Gastroesophageal sphincter (tissue), 4 donors: ENCODE measurements around the gene BLOC1S6. TPM values are rescaled to one million over a fixed set of nuclear protein-coding genes. Genes with fewer than 3 reads are reported as not detected.

Experiments
- ATAC-seq: fragments of 150-250 bp; one replicate; pipeline ENCODE4 v1.9.1; 2016; ENCODE audit warnings: mild to moderate bottlenecking, moderate library complexity
- H3K27ac ChIP-seq, 4 donors: fragments of 200-600 bp; sonication (generic) in 3 of 4; 1 replicate in 3 of 4; 2 replicates in 1 of 4; pipeline ENCODE4 v1.5.1; 2016 to 2019
- H3K27me3 ChIP-seq: fragments of 200-600 bp; sonication (generic); one replicate; pipeline ENCODE4 v1.5.1; 2019
- H3K36me3 ChIP-seq, 2 donors: fragments of 200-600 bp; sonication (generic); one replicate each; pipeline ENCODE4 v1.5.1; 2019; ENCODE audit warnings: control low read depth in 1 of 2
- H3K4me1 ChIP-seq, 3 donors: fragments of 200-600 bp; sonication (generic); 1 replicate in 2 of 3; 2 replicates in 1 of 3; pipeline ENCODE4 v1.5.1; 2016 to 2019; ENCODE audit warnings: control low read depth in 2 of 3
- H3K4me3 ChIP-seq, 2 donors: fragments of 200-600 bp; sonication (generic); one replicate each; pipeline ENCODE4 v1.5.1; 2019; ENCODE audit warnings: mild to moderate bottlenecking in 1 of 2, moderate library complexity in 1 of 2
- H3K9me3 ChIP-seq, 3 donors: fragments of 200-600 bp; sonication (generic); one replicate each; pipeline ENCODE4 v1.5.1; 2017 to 2019; ENCODE audit warnings: control low read depth in 2 of 3
- CTCF ChIP-seq, 4 experiments: fragments of 200-600 bp in 2 of 4; fragments of 450-650 bp in 2 of 4; sonication (generic) in 1 of 4; IDR thresholded peaks; one replicate each; pipeline ENCODE4 v1.5.1; 2017 to 2019; ENCODE audit warnings: antibody characterized with exemption in 4 of 4, mild to moderate bottlenecking in 2 of 4, moderate library complexity in 2 of 4
- EP300 ChIP-seq: sonication (generic); formaldehyde crosslinking; IDR thresholded peaks from one replicate; pipeline ENCODE4 v1.6.1; 2017; ENCODE audit warnings: antibody characterized with exemption, mild to moderate bottlenecking
- POLR2A ChIP-seq, 2 donors: fragments of 450-650 bp; IDR thresholded peaks; one replicate each; pipeline ENCODE4 v1.6.1; 2017; ENCODE audit warnings: antibody characterized with exemption in 2 of 2, mild to moderate bottlenecking in 2 of 2, moderate library complexity in 1 of 2
- POLR2AphosphoS5 ChIP-seq: sonication (generic); formaldehyde crosslinking; IDR thresholded peaks from one replicate; pipeline ENCODE4 v1.6.1; 2017; ENCODE audit warnings: antibody characterized with exemption
- WGBS, 2 donors: methylation state at CpG; one replicate each; pipeline ENCODE4 v1.1.5; 2018; ENCODE audit warnings: low coverage in 1 of 2; 5-methylcytosine and 5-hydroxymethylcytosine counted together
- total RNA-seq, 4 donors: library from RNA; depleted of rRNA; stranded (reverse); fragments of >200 nt; gene quantifications; one replicate each; pipeline ENCODE4 v1.1.0, GENCODE V29; 2016

BLOC1S6 gene
- total RNA-seq, 4 donors from 2014 or later: 43.7 to 87.8 (median 54.3) TPM

- Histone ChIP-seq H3K4me1 (peaks cover 4 to 60% (median 25%) of the 10 kb centered on the region in 3 donors), H3K36me3 (no peaks in the 10 kb centered on the region), H3K27me3 (no peaks in the 10 kb centered on the region), H3K27ac (peak overlapping the region; percentile 86 to 96 (median 93)), H3K9me3 (no peaks in the 10 kb centered on the region), H3K4me3 (peak overlapping the region; percentile 82 to 88)
- WGBS, 2 donors: 50 to 73% methylated on average over 11 to 13 of the region's 17 CpGs
- ATAC-seq: no peak
- TF ChIP-seq CTCF (IDR thresholded peaks at IDR 0.05): no peak
- no peak for TF ChIP-seq POLR2A (IDR thresholded peaks at IDR 0.05)
- no peak for TF ChIP-seq EP300
- no peak for TF ChIP-seq POLR2AphosphoS5
Observed at GRCh38 chr15:45635763-45636292, 48.6 kb downstream of the BLOC1S6 start.

GRCh38 chr15:45637141-45637540, 50.0 kb downstream of the BLOC1S6 start:
- peaks cover 15 to 74% (median 33%) of the 10 kb centered on the region in 3 donors for H3K4me1 ChIP-seq
- ATAC-seq: no peak

GRCh38 chr15:45637552-45638033, 50.4 kb downstream of the BLOC1S6 start:
- 0% methylated on average over 6 of the region's 6 CpGs for WGBS, 2 donors
- H3K27me3 ChIP-seq: no peaks in the 10 kb centered on the region
- H3K4me3 ChIP-seq: peak overlapping the region; percentile 18
- H3K9me3 ChIP-seq: no peaks in the 10 kb centered on the region
- no peaks in the 10 kb centered on the region for H3K36me3 ChIP-seq
- peaks cover 18 to 78% (median 37%) of the 10 kb centered on the region in 3 donors for H3K4me1 ChIP-seq
- ATAC-seq: peak; percentile 29
- no peak for TF ChIP-seq EP300
- peak; percentile 97 for TF ChIP-seq POLR2AphosphoS5
- H3K27ac ChIP-seq: peak overlapping the region; percentile 81 to 85 (median 82)

More at GRCh38 chr15:45637141-45637540, 50.0 kb downstream of the BLOC1S6 start:
- peak overlapping the region; percentile 81 to 85 (median 82) for H3K27ac ChIP-seq
- WGBS, 2 donors: 43 to 86% methylated on average over 1 of the region's 1 CpG
- no peaks in the 10 kb centered on the region for H3K9me3 ChIP-seq
- H3K36me3 ChIP-seq: no peaks in the 10 kb centered on the region
- no peak for TF ChIP-seq POLR2AphosphoS5
- no peak for TF ChIP-seq POLR2A (IDR thresholded peaks at IDR 0.05)
- no peak for TF ChIP-seq EP300
- TF ChIP-seq CTCF (IDR thresholded peaks at IDR 0.05): no peak
- H3K4me3 ChIP-seq: peak overlapping the region; percentile 18
- H3K27me3 ChIP-seq: no peaks in the 10 kb centered on the region

- Histone ChIP-seq H3K27ac (peak overlapping the region; percentile 53 to 87 (median 78)), H3K4me1 (peaks cover 21 to 91% (median 42%) of the 10 kb centered on the region in 3 donors), H3K9me3 (no peaks in the 10 kb centered on the region), H3K4me3 (no peak overlapping the region), H3K27me3 (no peaks in the 10 kb centered on the region), H3K36me3 (no peaks in the 10 kb centered on the region)
- peak; percentile 69 for TF ChIP-seq POLR2AphosphoS5
- no peak for TF ChIP-seq POLR2A (IDR thresholded peaks at IDR 0.05)
- no peak for TF ChIP-seq EP300
- peak; percentile 32 for ATAC-seq
- 25% methylated on average over 2 of the region's 2 CpGs; no CpG with 5 or more reads in 1 of the 2 donors for WGBS, 2 donors
Observed at GRCh38 chr15:45640616-45641015, 53.4 kb downstream of the BLOC1S6 start.

GRCh38 chr15:45641374-45641781, 54.2 kb downstream of the BLOC1S6 start:
- Histone ChIP-seq H3K27ac (peak overlapping the region; percentile 53 to 87 (median 78)), H3K4me3 (no peak overlapping the region), H3K27me3 (no peaks in the 10 kb centered on the region), H3K9me3 (no peaks in the 10 kb centered on the region), H3K36me3 (no peaks in the 10 kb centered on the region), H3K4me1 (peaks cover 21 to 91% (median 42%) of the 10 kb centered on the region in 3 donors)
- ATAC-seq: peak; percentile 90
- no peak for TF ChIP-seq POLR2A (IDR thresholded peaks at IDR 0.05)
- TF ChIP-seq CTCF (IDR thresholded peaks at IDR 0.05): peak in 3 of 4 experiments; percentile 10 to 45 (median 35)
- TF ChIP-seq POLR2AphosphoS5: peak; percentile 99
- 0 to 29% methylated on average over 1 of the region's 1 CpG for WGBS, 2 donors
